ENCODE results near the gene NEO1.

Gene NEO1

GRCh38 chr15:73337187-73337586, 284.9 kb downstream of the NEO1 start:
- TF ChIP-seq CREB5 (CRISPR knock-in tag; IDR thresholded peaks at IDR 0.05; ENCODE audit: low read depth) (no peak), TOX (CRISPR knock-in tag; IDR thresholded peaks at IDR 0.05; ENCODE audit: borderline replicate concordance) (no peak), TCF4 (CRISPR knock-in tag; IDR thresholded peaks at IDR 0.05; ENCODE audit: borderline replicate concordance) (no peak), BACH2 (CRISPR knock-in tag; IDR thresholded peaks at IDR 0.05; ENCODE audit: borderline replicate concordance) (no peak), ZNF8 (CRISPR knock-in tag; IDR thresholded peaks at IDR 0.05) (no peak)
- TF ChIP-seq, protein P1, sequence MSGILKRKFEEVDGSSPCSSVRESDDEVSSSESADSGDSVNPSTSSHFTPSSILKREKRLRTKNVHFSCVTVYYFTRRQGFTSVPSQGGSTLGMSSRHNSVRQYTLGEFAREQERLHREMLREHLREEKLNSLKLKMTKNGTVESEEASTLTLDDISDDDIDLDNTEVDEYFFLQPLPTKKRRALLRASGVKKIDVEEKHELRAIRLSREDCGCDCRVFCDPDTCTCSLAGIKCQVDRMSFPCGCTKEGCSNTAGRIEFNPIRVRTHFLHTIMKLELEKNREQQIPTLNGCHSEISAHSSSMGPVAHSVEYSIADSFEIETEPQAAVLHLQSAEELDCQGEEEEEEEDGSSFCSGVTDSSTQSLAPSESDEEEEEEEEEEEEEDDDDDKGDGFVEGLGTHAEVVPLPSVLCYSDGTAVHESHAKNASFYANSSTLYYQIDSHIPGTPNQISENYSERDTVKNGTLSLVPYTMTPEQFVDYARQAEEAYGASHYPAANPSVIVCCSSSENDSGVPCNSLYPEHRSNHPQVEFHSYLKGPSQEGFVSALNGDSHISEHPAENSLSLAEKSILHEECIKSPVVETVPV (CRISPR knock-in tag; IDR thresholded peaks at IDR 0.05): no peak
- TF ChIP-seq, protein P2, sequence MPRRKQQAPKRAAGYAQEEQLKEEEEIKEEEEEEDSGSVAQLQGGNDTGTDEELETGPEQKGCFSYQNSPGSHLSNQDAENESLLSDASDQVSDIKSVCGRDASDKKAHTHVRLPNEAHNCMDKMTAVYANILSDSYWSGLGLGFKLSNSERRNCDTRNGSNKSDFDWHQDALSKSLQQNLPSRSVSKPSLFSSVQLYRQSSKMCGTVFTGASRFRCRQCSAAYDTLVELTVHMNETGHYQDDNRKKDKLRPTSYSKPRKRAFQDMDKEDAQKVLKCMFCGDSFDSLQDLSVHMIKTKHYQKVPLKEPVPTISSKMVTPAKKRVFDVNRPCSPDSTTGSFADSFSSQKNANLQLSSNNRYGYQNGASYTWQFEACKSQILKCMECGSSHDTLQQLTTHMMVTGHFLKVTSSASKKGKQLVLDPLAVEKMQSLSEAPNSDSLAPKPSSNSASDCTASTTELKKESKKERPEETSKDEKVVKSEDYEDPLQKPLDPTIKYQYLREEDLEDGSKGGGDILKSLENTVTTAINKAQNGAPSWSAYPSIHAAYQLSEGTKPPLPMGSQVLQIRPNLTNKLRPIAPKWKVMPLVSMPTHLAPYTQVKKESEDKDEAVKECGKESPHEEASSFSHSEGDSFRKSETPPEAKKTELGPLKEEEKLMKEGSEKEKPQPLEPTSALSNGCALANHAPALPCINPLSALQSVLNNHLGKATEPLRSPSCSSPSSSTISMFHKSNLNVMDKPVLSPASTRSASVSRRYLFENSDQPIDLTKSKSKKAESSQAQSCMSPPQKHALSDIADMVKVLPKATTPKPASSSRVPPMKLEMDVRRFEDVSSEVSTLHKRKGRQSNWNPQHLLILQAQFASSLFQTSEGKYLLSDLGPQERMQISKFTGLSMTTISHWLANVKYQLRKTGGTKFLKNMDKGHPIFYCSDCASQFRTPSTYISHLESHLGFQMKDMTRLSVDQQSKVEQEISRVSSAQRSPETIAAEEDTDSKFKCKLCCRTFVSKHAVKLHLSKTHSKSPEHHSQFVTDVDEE (CRISPR knock-in tag; IDR thresholded peaks at IDR 0.05): no peak
- ATAC-seq: no peak

DNA sequence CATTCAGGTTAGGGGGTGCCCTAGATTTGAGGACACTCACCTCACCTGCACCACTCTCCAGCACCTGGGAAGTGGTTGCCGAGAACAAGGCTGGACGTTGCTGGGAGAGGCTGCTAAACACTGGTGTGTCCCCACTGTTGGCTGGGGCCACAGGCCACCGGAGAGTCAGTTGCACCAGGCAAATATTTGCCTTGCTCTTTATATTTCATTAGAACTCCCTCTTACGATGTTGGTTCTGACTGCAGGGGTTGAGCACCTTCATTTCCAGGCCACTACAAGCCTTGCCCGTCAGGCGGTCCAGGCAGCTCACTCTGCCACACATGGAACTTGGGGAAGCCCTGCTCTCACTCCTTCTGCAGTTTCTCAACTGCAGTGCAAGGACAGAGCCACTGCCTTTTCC, 285.8 kb downstream of the NEO1 start:
- TF ChIP-seq ZFP3 (CRISPR knock-in tag; IDR thresholded peaks at IDR 0.05): no peak
- TF ChIP-seq BACH2 (CRISPR knock-in tag; IDR thresholded peaks at IDR 0.05; ENCODE audit: borderline replicate concordance): no peak
- no peak for TF ChIP-seq ZNF70 (CRISPR knock-in tag; IDR thresholded peaks at IDR 0.05)
- TF ChIP-seq GLIS3 (CRISPR knock-in tag; IDR thresholded peaks at IDR 0.05): no peak
- no peak for TF ChIP-seq RARB (CRISPR knock-in tag; IDR thresholded peaks at IDR 0.05)
- no peak for TF ChIP-seq OSR1 (CRISPR knock-in tag; IDR thresholded peaks at IDR 0.05)
- TF ChIP-seq, protein P1 (CRISPR knock-in tag; IDR thresholded peaks at IDR 0.05): no peak
- TF ChIP-seq, protein P2 (CRISPR knock-in tag; IDR thresholded peaks at IDR 0.05): no peak
- TF ChIP-seq PPARA (CRISPR knock-in tag; IDR thresholded peaks at IDR 0.05; ENCODE audit: borderline replicate concordance): no peak
- TF ChIP-seq ZNF565 (CRISPR knock-in tag; conservative IDR thresholded peaks at IDR 0.05; ENCODE audit: low read depth): no peak
- no peak for TF ChIP-seq ZFP30 (CRISPR knock-in tag; IDR thresholded peaks at IDR 0.05)
- TF ChIP-seq ZC3H10 (CRISPR knock-in tag; IDR thresholded peaks at IDR 0.05): no peak
- TF ChIP-seq ISL1 (CRISPR knock-in tag; IDR thresholded peaks at IDR 0.05): no peak
- no peak for TF ChIP-seq ARNTL (CRISPR knock-in tag; IDR thresholded peaks at IDR 0.05; ENCODE audit: borderline replicate concordance, low read depth)
- TF ChIP-seq PATZ1 (CRISPR knock-in tag; IDR thresholded peaks at IDR 0.05; ENCODE audit: borderline replicate concordance): no peak
- TF ChIP-seq SNAI2 (CRISPR knock-in tag; IDR thresholded peaks at IDR 0.05): no peak
- no peak for TF ChIP-seq ZNF8 (CRISPR knock-in tag; IDR thresholded peaks at IDR 0.05)
- TF ChIP-seq CSDC2 (CRISPR knock-in tag; IDR thresholded peaks at IDR 0.05): no peak
- no peak for TF ChIP-seq TOX (CRISPR knock-in tag; IDR thresholded peaks at IDR 0.05; ENCODE audit: borderline replicate concordance)
- TF ChIP-seq ESRRG (CRISPR knock-in tag; IDR thresholded peaks at IDR 0.05): no peak
- no peak for ATAC-seq
